Brain microvascular endothelial cell (primary cell): Measurements from ENCODE around the gene OTOR.

Experiments used
- DNase-seq: peaks from one replicate; pipeline ENCODE4 v3.0.0-alpha.2; 2020
- H3K27ac ChIP-seq: fragments of 250-450 bp; sonication (Bioruptor Pico); 2 replicates; pipeline ENCODE4 v1.5.1; 2020; ENCODE audit warnings: mild to moderate bottlenecking, moderate library complexity
- H3K27me3 ChIP-seq: fragments of 250-450 bp; sonication (Bioruptor Pico); replicated peaks from 2 replicates; pipeline ENCODE4 v1.5.1; 2020; ENCODE audit warnings: mild to moderate bottlenecking
- H3K36me3 ChIP-seq: fragments of 250-450 bp; sonication (Bioruptor Pico); replicated peaks from 2 replicates; pipeline ENCODE4 v1.5.1; 2020; ENCODE audit warnings: mild to moderate bottlenecking
- H3K4me3 ChIP-seq: 2 replicates; pipeline ENCODE4 v1.5.1; 2011; ENCODE audit warnings: low read depth, mild to moderate bottlenecking, control low read depth, low read length, moderate library complexity
- CTCF ChIP-seq: IDR thresholded peaks from 2 replicates; pipeline ENCODE4 v1.5.1; 2011; ENCODE audit warnings: low read depth, mild to moderate bottlenecking, moderate library complexity, low read length, control low read depth, inconsistent platforms; ENCODE audit errors: missing control alignments
- in situ Hi-C: cut with HindIII; loops from 2 replicates; pipeline ENCODE4 v1.10.0; 2017; ENCODE audit warnings: low sequenced_read_pairs, low pct_ligation_motif_present

OTOR gene

GRCh38 chr20:16740365-16741072, 7.6 kb upstream of the OTOR start:
- no peak overlapping the region for H3K27ac ChIP-seq
- no peak for DNase-seq
- peaks cover 14% of the 10 kb centered on the region for H3K36me3 ChIP-seq

GRCh38 chr20:16744178-16744807, 3.9 kb upstream of the OTOR start:
- no peaks in the 10 kb centered on the region for H3K27me3 ChIP-seq

More at GRCh38 chr20:16740365-16741072, 7.6 kb upstream of the OTOR start:
- in situ Hi-C loops: no loop called here
- H3K4me3 ChIP-seq: no peak overlapping the region
- no peaks in the 10 kb centered on the region for H3K27me3 ChIP-seq
- no peak for TF ChIP-seq CTCF

DNA sequence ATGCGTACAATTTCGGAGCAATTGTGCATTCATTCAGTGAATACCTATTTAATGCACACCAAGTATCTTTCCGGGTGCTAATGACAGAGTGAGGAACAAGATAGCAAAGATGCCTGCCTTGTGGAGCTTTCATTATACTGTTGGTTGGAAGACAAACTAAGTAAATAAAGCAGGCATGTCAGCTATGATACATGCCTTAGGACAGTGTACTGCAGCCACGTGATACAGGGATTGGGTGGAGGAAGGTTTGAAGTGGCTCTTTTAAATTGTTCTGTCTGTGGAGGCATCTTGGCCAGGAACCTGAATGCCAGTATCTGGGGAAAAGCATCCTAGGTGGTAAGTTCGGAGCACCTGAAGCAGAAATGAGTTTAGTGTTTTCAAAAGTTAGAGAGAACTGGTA, 3.0 kb upstream of the OTOR start:
- DNase-seq: no peak
- Histone ChIP-seq H3K27ac (no peak overlapping the region), H3K36me3 (peaks cover 3% of the 10 kb centered on the region), H3K27me3 (no peaks in the 10 kb centered on the region), H3K4me3 (no peak overlapping the region)
- in situ Hi-C loops: no loop called here
- no peak for TF ChIP-seq CTCF

More at GRCh38 chr20:16744178-16744807, 3.9 kb upstream of the OTOR start:
- H3K27ac ChIP-seq: no peak overlapping the region
- no peak for DNase-seq
- in situ Hi-C loops: no loop called here
- no peak for TF ChIP-seq CTCF
- peaks cover 7% of the 10 kb centered on the region for H3K36me3 ChIP-seq
- H3K4me3 ChIP-seq: no peak overlapping the region

DNA sequence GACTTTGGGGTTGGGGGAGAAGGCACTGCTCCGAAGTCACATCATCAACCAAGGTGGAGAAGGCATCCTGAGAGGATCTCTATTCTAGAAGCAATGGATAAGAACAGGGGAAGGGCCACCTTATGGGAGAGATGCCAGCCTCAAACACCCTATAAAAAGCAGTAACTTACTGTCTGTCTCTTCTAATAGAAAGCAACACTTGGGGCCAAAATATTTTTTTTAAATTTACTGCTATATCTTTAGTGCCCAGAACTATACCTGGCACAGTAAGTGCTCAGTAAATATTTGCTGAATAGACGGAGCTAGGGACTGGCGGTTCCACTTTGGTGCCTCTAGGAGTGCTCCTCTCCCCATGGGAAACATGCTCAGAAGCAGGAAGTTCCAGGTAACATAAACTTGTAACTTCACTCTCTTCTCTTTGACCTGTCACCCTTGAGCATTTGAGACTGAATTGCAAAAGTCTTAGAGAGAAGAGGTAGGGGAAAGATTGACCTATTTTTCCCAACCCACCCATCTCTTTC, 807 bp upstream of the OTOR start:
- no peak for DNase-seq
- no peaks in the 10 kb centered on the region for H3K36me3 ChIP-seq
- in situ Hi-C loops: no loop called here
- no peak overlapping the region for H3K27ac ChIP-seq
- H3K27me3 ChIP-seq: no peaks in the 10 kb centered on the region
- TF ChIP-seq CTCF: no peak
- H3K4me3 ChIP-seq: no peak overlapping the region

DNA sequence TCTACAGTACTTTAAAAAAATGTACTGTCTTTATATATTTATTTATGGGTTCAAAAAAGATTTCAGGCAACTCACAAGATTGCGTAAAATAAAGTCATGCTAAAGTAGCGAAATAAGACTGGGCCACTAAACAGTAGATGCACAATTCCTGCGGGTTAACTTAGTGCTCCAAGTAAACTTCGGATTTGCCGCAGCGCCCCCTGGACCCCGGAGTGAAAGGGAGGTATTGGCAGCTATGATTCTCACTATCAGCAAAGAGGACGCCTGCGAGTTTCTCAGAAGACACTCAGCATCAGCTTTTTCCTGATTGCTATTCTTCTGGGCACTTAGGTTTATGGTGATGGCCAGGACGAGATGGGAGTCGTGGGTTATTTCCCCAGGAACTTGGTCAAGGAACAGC, 1.4 kb downstream of the OTOR start:
- Histone ChIP-seq H3K27me3 (no peaks in the 10 kb centered on the region), H3K36me3 (no peaks in the 10 kb centered on the region), H3K27ac (no peak overlapping the region), H3K4me3 (no peak overlapping the region)
- TF ChIP-seq CTCF: peak; percentile 41
- in situ Hi-C loops: no loop called here
- no peak for DNase-seq
